ENCODE data around the gene EPHB1. TPM values are rescaled to one million over a fixed set of nuclear protein-coding genes. Genes with fewer than 3 reads are reported as not detected.

EPHB1 gene
- total and polyA plus RNA-seq, 9 donors: 3.5 to 53.4 (median 34.4) TPM

DNA sequence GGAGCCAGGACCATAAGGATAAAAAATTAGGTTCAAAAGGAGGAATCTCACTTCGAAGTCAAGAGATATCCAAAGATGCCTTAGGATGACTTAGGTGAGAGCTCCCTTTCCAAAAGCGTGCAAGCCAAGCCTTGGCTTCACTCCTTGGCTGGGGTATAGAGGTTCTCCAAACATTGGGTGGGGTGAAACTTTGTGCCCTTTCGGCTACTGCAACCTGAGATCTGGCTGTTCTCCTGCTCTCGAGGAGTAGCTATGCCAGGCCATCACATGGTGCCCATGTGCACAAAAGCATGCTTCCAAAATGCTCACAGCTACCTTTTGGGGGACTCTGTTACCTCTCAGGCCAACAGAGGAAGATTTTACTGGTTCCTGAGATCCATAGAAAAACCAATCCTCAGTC lies 373.8 kb downstream of the EPHB1 start:
- WGBS (ENCODE audit: insufficient coverage): 95% methylated on average over 4 of the region's 4 CpGs
- Histone ChIP-seq H3K4me1 (ENCODE audit: control insufficient read depth, insufficient read depth, low read length) (no peaks in the 10 kb centered on the region), H3K36me3 (ENCODE audit: control insufficient read depth, insufficient read depth, low read length) (no peaks in the 10 kb centered on the region), H3K27ac (ENCODE audit: low read length) (no peak overlapping the region), H3K9me3 (replicated peaks; ENCODE audit: control insufficient read depth, low read depth, low read length) (no peaks in the 10 kb centered on the region), H3K27me3 (ENCODE audit: control insufficient read depth, insufficient read depth, low read length) (no peaks in the 10 kb centered on the region), H3K4me3 (ENCODE audit: low read length) (no peak overlapping the region)
- no peak for DNase-seq

DNA sequence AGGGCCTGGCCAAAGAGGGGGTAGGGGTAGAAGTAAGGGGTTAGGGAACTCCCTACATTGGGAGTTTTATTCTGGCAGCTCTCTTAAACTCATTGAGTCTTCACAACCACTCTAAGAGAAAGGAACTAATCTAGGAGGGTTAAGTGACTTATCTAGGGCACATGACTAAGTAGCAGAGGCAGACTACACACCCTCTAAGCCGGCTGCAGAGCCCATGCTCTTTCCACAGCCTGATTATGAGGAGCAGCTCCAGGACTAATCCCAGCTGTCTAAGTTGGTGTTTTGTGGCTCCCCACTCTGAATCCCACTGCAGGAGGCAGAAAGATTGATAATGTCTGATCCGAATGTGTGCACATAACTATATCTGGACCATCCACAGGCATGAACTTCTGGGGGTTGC lies 374.6 kb downstream of the EPHB1 start:
- Histone ChIP-seq H3K27me3 (ENCODE audit: control insufficient read depth, insufficient read depth, low read length) (no peaks in the 10 kb centered on the region), H3K36me3 (ENCODE audit: control insufficient read depth, insufficient read depth, low read length) (no peaks in the 10 kb centered on the region), H3K27ac (ENCODE audit: low read length) (no peak overlapping the region), H3K4me3 (ENCODE audit: low read length) (no peak overlapping the region), H3K4me1 (ENCODE audit: control insufficient read depth, insufficient read depth, low read length) (no peaks in the 10 kb centered on the region), H3K9me3 (replicated peaks; ENCODE audit: control insufficient read depth, low read depth, low read length) (no peaks in the 10 kb centered on the region)
- DNase-seq: no peak
- 100% methylated on average over 1 of the region's 2 CpGs for WGBS (ENCODE audit: insufficient coverage)

DNA sequence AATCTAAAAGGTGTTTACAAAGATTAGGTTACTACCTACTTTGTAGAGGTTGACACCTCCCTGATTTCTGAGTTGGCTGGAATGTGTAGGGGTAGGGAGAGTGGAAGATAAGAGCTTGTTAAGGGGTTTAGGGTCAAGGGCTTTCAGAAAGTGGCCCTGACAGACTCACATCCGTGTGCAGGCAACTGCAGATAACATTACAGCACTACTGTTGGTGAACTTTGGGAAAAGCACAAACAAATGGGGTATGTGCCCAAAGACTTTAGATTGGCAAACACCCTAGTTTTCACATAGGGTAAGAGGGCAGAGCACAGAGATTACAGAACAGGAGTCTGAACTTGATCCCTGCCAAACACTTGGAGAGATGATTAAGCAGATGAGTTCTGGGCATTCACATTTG lies 375.7 kb downstream of the EPHB1 start:
- no peaks in the 10 kb centered on the region for H3K36me3 ChIP-seq (ENCODE audit: control insufficient read depth, insufficient read depth, low read length)
- no peak overlapping the region for H3K4me3 ChIP-seq (ENCODE audit: low read length)
- H3K27me3 ChIP-seq (ENCODE audit: control insufficient read depth, insufficient read depth, low read length): no peaks in the 10 kb centered on the region
- DNase-seq: no peak
- H3K9me3 ChIP-seq (replicated peaks; ENCODE audit: control insufficient read depth, low read depth, low read length): no peaks in the 10 kb centered on the region
- H3K4me1 ChIP-seq (ENCODE audit: control insufficient read depth, insufficient read depth, low read length): no peaks in the 10 kb centered on the region
- H3K27ac ChIP-seq (ENCODE audit: low read length): no peak overlapping the region
- 20% methylated on average over 1 of the region's 1 CpG for WGBS (ENCODE audit: insufficient coverage)

DNA sequence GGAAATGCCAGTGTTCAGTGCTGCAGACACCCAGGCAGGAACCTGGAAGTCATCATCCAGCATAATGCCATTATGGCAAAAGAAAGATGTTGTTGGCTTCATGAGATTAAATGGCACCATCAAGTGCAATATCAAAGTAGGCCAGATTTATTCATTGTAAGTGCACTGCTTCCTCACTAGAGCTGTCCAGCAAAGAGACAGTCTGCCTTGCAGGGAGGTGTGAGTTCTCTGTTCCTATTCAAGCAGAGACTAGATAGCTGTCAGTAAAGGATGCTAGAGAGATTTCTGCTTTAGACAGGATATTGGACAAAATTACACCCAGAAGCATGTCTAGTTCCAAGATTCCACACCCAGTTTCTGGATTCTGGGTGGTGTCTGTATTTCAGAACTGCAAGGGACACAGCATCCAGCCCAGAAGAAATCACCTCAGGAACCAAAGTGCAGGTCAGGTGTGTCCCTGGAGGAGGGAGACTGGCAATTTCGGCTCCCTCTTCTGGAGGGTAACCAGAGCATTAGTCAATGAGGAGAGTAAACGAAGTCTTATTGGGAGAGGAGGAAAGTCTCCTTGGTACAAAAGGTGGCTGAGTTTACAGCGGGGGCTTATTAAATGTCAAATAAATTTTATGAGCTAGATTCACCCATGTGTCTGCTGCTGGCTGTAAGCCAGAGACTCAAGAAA lies 377.3 kb downstream of the EPHB1 start:
- H3K36me3 ChIP-seq (ENCODE audit: control insufficient read depth, insufficient read depth, low read length): no peaks in the 10 kb centered on the region
- no peaks in the 10 kb centered on the region for H3K27me3 ChIP-seq (ENCODE audit: control insufficient read depth, insufficient read depth, low read length)
- H3K4me3 ChIP-seq (ENCODE audit: low read length): no peak overlapping the region
- DNase-seq: no peak
- no peak overlapping the region for H3K27ac ChIP-seq (ENCODE audit: low read length)
- WGBS (ENCODE audit: insufficient coverage): 41% methylated on average over 3 of the region's 3 CpGs
- no peaks in the 10 kb centered on the region for H3K9me3 ChIP-seq (replicated peaks; ENCODE audit: control insufficient read depth, low read depth, low read length)
- no peaks in the 10 kb centered on the region for H3K4me1 ChIP-seq (ENCODE audit: control insufficient read depth, insufficient read depth, low read length)

DNA sequence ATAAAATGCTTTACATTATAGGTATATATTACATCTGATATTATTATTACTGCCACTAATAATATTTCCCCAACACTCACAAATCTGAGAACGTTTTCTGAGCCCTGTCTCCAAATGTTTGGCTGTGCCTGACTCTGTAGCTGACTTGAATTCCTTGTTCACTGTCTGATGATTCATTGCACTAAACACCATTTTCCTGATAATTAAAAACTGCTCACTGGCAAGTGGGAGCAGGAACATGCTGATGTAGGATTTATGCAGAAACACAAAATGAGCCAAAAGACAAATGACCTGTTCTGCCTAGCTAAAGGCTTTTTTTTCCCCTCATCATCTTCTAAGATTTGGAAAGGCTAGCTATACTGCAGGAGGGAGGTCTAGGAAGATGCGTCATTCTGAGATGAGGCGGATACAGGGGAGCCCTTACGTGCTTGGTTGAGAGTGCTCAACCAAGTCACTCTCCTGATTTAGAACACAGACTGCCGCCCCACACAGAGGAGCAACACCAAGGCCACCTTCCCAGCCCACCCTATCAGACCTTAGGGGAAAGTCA lies 380.7 kb downstream of the EPHB1 start:
- no peak overlapping the region for H3K4me3 ChIP-seq (ENCODE audit: low read length)
- no peak overlapping the region for H3K27ac ChIP-seq (ENCODE audit: low read length)
- H3K36me3 ChIP-seq (ENCODE audit: control insufficient read depth, insufficient read depth, low read length): no peaks in the 10 kb centered on the region
- DNase-seq: no peak
- no peaks in the 10 kb centered on the region for H3K27me3 ChIP-seq (ENCODE audit: control insufficient read depth, insufficient read depth, low read length)
- H3K9me3 ChIP-seq (replicated peaks; ENCODE audit: control insufficient read depth, low read depth, low read length): no peaks in the 10 kb centered on the region
- H3K4me1 ChIP-seq (ENCODE audit: control insufficient read depth, insufficient read depth, low read length): no peaks in the 10 kb centered on the region
- WGBS (ENCODE audit: insufficient coverage): 48% methylated on average over 3 of the region's 5 CpGs

DNA sequence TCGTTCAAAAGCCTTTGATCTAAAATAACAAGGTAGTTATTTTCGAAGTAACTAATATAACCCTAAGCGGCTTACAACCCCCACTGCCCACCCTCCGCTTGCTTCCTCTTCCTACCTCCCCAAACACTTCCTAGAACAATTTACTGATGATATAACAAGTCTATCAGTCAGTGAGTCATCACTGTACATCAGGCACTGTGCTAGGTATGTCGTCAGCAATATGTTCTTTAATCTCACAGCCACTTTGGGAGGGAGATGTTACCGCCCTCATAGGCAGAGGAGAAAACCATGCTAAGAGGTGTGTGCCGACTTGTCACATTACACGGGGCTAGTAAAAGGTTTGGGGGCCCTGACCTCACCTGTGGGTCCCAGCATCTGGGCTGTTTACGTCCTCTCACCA lies 381.8 kb downstream of the EPHB1 start:
- 81% methylated on average over 6 of the region's 9 CpGs for WGBS (ENCODE audit: insufficient coverage)
- DNase-seq: no peak
- no peaks in the 10 kb centered on the region for H3K36me3 ChIP-seq (ENCODE audit: control insufficient read depth, insufficient read depth, low read length)
- no peaks in the 10 kb centered on the region for H3K9me3 ChIP-seq (replicated peaks; ENCODE audit: control insufficient read depth, low read depth, low read length)
- no peak overlapping the region for H3K27ac ChIP-seq (ENCODE audit: low read length)
- H3K4me3 ChIP-seq (ENCODE audit: low read length): no peak overlapping the region
- H3K4me1 ChIP-seq (ENCODE audit: control insufficient read depth, insufficient read depth, low read length): no peaks in the 10 kb centered on the region
- no peaks in the 10 kb centered on the region for H3K27me3 ChIP-seq (ENCODE audit: control insufficient read depth, insufficient read depth, low read length)

DNA sequence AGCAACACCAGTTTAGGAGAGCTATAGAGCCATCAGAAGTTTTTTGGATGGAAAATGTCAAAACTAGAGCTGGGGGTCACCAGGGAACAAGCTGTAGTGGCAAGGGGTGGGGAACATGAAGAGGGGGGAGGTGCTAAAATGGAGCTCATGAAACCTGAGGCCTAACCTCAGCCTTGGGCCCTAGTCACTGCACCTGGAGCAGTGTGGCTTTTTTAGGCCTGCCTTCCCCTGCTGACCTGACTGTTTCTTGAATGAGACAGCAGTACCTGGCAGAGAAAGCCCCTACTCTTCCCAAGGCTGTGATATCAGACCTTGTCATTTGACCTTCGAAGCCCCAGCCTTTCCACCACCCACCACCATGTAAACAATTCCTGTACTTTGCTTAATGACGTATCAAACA lies 383.5 kb downstream of the EPHB1 start:
- Histone ChIP-seq H3K27ac (ENCODE audit: low read length) (no peak overlapping the region), H3K27me3 (ENCODE audit: control insufficient read depth, insufficient read depth, low read length) (no peaks in the 10 kb centered on the region), H3K36me3 (ENCODE audit: control insufficient read depth, insufficient read depth, low read length) (no peaks in the 10 kb centered on the region), H3K9me3 (replicated peaks; ENCODE audit: control insufficient read depth, low read depth, low read length) (no peaks in the 10 kb centered on the region), H3K4me1 (ENCODE audit: control insufficient read depth, insufficient read depth, low read length) (no peaks in the 10 kb centered on the region), H3K4me3 (ENCODE audit: low read length) (no peak overlapping the region)
- no peak for DNase-seq
- WGBS (ENCODE audit: insufficient coverage): no CpG with 5 or more reads among the region's 2 CpGs

DNA sequence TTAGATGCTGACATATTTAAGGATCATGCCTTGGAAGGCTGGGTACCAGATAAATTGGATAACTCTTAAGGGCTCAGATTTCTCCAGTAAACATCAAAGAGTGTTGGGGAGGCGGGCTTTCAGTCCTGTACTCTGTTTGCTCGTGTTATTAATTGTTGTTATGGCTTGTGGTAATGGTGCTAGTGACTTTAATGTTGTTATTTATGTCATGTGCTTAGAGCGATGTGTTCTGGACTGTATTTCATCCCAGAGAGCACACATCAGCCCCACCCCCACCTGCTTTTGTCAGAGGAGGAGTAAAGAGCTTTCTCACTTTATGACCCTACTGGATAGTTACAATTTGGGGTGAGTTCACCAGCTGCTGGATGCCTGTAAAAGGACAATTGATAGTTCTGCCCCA lies 386.3 kb downstream of the EPHB1 start:
- DNase-seq: no peak
- H3K4me3 ChIP-seq (ENCODE audit: low read length): no peak overlapping the region
- WGBS (ENCODE audit: insufficient coverage): no CpG with 5 or more reads among the region's 3 CpGs
- H3K27ac ChIP-seq (ENCODE audit: low read length): no peak overlapping the region
- no peaks in the 10 kb centered on the region for H3K4me1 ChIP-seq (ENCODE audit: control insufficient read depth, insufficient read depth, low read length)
- no peaks in the 10 kb centered on the region for H3K27me3 ChIP-seq (ENCODE audit: control insufficient read depth, insufficient read depth, low read length)
- no peaks in the 10 kb centered on the region for H3K9me3 ChIP-seq (replicated peaks; ENCODE audit: control insufficient read depth, low read depth, low read length)
- H3K36me3 ChIP-seq (ENCODE audit: control insufficient read depth, insufficient read depth, low read length): no peaks in the 10 kb centered on the region

DNA sequence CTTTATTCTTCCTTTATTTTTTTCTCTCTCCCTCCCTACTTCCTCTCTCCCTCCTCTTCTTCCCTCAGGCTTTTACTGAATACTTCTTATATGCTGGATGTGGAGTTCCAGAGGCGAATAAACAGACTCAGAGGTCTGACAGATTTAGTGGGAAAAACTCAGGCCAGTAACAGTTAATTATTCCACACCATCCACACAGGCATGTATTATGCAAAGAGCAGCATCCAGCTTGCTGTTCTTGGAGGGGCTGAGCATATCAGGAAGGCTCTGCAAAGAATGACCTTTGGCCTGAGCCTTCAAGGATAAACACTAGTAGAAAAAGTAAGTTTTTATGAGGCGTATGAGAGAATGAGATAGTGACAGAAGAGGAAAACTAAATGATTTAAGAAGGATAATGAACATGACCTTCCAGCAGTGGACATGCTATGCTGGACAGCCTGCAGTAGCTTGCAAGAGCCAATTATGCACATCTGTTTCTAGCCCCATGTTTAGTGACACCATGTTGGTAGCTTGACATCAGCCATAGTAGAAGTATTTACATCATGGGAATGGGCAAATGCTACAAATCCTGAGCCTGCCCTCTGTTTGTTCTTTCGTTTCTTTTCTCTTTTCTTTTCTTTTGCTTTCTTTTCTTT lies 387.4 kb downstream of the EPHB1 start:
- no peaks in the 10 kb centered on the region for H3K9me3 ChIP-seq (replicated peaks; ENCODE audit: control insufficient read depth, low read depth, low read length)
- no peak for DNase-seq
- H3K4me1 ChIP-seq (ENCODE audit: control insufficient read depth, insufficient read depth, low read length): no peaks in the 10 kb centered on the region
- H3K27ac ChIP-seq (ENCODE audit: low read length): no peak overlapping the region
- 78% methylated on average over 2 of the region's 3 CpGs for WGBS (ENCODE audit: insufficient coverage)
- H3K4me3 ChIP-seq (ENCODE audit: low read length): no peak overlapping the region
- H3K27me3 ChIP-seq (ENCODE audit: control insufficient read depth, insufficient read depth, low read length): no peaks in the 10 kb centered on the region
- no peaks in the 10 kb centered on the region for H3K36me3 ChIP-seq (ENCODE audit: control insufficient read depth, insufficient read depth, low read length)

DNA sequence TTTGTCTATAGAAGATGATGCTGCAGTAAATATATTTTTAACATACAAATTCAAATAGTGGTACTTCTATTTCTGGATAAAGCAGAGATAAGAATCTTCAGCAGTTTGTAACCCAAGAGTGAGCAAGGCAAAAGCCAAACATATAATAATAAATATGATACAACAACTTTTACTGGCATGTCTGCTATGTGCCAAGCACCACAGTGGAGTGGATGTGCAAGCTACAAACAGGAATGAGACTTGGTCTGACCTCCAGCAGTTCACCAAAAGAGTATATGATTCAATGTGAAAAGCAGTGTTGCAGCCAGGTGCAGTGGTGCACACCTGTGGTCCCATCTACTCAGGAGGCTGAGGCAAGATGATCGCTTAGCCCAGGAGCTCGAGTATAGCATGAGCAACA lies 395.6 kb downstream of the EPHB1 start:
- Histone ChIP-seq H3K27ac (ENCODE audit: low read length) (no peak overlapping the region), H3K27me3 (ENCODE audit: control insufficient read depth, insufficient read depth, low read length) (no peaks in the 10 kb centered on the region), H3K4me3 (ENCODE audit: low read length) (no peak overlapping the region), H3K4me1 (ENCODE audit: control insufficient read depth, insufficient read depth, low read length) (no peaks in the 10 kb centered on the region), H3K9me3 (replicated peaks; ENCODE audit: control insufficient read depth, low read depth, low read length) (no peaks in the 10 kb centered on the region), H3K36me3 (ENCODE audit: control insufficient read depth, insufficient read depth, low read length) (no peaks in the 10 kb centered on the region)
- WGBS (ENCODE audit: insufficient coverage): 60% methylated on average over 1 of the region's 2 CpGs
- DNase-seq: no peak
